GM10266 (cell line): ENCODE measurements around the gene PACS2.

Experiments used
- DNase-seq: peaks from one replicate; pipeline ENCODE4 v3.0.0; 2012; ENCODE audit errors: extremely low spot score
- TF ChIP-seq, protein P1 (sequence below): IDR thresholded peaks from 2 replicates; pipeline ENCODE4 v1.5.1; 2012; ENCODE audit warnings: mild to moderate bottlenecking, low read depth; ENCODE audit not compliant: control insufficient read depth, insufficient read depth; ENCODE audit errors: missing control alignments

Gene PACS2

DNA sequence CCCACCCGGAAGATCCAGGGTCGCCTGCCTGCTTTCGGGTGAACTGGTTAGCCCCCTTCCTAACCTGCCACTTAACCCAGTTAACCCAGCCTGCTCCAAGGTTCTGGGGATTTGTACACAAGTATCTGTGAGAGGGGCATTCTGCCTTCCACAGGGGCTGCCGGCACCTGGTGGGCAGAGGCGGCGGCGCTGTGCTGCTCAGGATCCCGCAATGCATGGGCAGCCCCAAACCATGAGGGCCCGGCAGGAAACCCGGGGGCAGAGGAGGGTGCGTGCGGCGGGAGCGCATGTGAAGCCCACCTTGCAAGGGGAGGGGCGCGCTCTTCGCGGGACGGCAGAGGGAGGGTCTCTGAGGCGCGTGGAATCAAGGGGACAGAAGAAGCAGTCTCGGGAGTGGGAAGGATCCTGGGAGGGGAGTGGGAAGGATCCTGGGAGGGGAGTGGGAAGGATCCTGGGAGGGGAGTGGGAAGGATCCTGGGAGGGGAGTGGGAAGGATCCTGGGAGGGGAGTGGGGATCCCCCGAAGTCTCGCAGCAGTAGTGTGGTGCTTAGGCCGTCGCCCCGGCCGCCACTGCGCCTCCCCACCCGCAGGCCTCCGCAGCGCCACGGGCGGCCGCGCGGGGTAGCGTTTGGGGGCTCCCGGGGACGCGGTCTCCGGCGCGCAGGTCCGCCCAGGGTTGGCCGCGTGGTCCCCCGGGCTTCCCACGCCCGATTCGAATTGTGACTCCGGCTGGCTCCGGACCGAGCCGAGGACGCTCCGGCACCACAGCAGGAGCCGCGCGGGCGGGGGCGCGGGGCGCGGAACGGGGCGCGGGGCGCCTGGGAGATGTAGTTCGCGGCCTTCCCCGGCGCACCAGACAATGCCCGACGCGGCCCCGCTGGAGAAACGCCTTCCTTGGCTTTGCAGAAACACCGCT is 100.2 kb downstream of the PACS2 start:
- peak; percentile 92 for DNase-seq
- TF ChIP-seq, protein P1, sequence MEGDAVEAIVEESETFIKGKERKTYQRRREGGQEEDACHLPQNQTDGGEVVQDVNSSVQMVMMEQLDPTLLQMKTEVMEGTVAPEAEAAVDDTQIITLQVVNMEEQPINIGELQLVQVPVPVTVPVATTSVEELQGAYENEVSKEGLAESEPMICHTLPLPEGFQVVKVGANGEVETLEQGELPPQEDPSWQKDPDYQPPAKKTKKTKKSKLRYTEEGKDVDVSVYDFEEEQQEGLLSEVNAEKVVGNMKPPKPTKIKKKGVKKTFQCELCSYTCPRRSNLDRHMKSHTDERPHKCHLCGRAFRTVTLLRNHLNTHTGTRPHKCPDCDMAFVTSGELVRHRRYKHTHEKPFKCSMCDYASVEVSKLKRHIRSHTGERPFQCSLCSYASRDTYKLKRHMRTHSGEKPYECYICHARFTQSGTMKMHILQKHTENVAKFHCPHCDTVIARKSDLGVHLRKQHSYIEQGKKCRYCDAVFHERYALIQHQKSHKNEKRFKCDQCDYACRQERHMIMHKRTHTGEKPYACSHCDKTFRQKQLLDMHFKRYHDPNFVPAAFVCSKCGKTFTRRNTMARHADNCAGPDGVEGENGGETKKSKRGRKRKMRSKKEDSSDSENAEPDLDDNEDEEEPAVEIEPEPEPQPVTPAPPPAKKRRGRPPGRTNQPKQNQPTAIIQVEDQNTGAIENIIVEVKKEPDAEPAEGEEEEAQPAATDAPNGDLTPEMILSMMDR, result peak; percentile 71

DNA sequence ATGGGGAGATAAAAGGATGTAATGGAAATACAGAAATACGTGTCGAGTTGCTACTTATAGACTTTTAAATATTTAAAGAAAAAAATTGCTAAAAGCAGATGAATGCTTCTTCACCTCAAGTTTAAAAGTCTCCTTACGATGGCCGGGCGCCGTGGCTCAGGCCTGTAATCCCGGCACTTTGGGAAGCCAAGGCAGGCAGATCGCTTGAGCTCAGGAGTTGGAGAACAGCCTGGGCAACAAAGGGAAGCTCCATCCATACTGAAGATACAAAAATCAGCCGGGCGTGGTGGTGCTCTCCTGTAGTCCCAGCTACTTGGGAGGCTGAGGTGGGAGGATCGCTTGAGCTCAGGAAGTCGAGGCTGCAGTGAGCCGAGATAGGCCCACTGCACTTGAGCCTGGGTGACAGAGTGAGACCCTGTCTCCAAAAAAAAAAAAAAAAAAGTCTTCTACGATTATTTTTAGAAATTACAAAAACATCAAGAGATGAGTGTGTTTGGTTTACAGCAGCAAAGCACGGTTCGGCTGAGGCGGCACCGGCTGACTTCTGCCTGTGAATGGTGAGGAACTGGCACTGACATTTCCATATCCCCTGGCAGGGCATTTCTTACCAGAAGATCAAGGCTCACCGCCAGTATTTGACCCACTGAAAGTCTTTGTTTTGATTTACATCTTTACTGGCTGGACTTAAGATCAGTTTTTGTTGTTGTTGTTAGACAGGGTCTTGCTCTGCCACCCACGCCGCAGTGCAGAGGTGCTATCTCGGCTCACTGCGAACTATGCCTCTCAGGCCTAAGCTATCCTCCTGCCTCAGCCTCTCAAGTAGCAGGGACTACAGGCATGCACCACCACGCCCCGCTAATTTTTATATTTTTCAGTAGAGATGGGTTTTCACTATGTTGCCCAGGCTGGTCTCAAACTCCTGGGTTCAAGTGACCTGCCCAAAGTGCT is 101.2 kb downstream of the PACS2 start:
- TF ChIP-seq, protein P1, result no peak
- no peak for DNase-seq

DNA sequence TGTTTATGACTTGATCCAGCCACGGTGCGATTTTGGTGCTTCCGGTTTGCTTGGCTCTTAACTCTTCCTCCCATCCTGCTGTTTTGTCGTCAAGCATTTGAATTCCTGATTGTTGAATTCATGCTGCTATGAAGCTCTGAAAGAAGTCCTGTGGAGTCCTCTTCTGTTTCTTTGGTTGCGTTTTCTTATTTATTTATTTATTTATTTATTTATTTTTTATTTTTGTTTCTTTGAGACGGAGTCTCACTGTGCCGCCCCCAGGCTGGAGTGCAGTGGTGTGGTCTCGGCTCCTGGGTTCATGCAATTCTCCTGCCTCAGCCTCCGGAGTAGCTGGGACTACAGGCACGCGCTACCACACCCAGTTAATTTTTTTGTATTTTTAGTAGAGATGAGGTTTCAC is 102.1 kb downstream of the PACS2 start:
- TF ChIP-seq, protein P1, result no peak
- no peak for DNase-seq

DNA sequence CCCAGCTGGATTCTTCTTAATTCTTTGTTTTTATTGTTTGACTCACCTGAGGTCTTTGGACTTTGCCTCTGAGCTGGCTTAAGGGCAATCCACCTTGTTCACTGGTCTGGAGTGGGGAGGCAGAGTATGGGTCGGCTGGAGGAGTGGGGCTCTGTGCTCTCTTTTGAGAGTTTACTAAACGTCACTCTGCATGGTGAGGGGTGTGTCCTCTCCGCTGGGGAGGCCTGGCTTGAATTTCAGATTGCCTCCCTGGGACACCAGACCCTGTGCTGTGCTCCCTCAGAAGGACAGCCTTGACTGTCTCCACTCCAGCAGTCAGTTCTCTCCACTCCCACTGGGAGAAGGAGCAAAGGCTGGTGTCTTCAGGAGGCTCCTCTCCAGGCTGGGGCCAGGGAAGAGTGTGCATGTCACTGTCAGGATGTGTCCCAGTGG is 103.2 kb downstream of the PACS2 start:
- TF ChIP-seq, protein P1, result no peak
- no peak for DNase-seq

DNA sequence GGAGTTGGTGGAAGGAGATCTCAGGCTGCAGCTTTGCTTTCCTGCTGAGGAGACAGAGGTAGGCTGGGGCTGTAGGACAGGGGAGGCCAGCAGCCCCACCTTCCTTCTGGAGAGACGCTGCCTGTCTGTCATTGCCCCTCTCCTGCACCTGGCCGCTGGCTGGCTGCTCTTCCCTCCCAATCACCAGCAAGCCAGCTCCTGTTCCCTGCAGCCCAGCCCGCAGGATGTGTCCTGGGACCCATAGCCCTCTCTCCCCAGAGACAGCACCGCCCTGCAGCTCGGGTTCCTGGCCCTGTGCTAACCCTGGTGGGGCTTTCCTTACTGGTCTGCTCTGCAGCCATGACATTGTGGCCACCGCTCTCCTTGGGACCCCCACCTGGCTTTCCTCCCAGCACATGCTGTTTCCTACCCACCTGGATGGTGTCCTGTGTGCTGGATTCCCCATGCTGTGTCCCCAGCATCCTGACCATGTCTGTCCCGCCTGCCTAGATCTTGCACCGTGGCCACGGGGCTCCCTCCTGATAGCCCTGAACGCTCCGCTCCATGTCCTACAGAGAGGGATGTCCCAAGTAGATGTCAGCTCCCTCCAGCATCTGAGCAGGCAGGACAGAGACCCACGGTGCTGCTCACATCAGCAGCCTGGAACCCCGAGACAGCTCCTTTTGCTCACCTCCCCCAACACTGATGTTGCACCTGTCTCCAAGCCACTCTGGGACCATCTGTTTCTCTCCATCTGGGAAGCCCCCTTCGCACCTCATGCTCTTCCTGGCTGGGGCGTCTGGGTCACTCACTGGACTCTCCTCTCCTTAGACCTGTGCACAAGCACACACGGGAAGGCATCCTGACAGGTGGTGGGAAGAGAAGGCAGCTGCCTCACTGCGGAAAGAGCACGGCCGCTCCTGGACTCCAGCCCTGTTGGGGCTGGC is 104.0 kb downstream of the PACS2 start:
- no peak for DNase-seq
- TF ChIP-seq, protein P1, result no peak

DNA sequence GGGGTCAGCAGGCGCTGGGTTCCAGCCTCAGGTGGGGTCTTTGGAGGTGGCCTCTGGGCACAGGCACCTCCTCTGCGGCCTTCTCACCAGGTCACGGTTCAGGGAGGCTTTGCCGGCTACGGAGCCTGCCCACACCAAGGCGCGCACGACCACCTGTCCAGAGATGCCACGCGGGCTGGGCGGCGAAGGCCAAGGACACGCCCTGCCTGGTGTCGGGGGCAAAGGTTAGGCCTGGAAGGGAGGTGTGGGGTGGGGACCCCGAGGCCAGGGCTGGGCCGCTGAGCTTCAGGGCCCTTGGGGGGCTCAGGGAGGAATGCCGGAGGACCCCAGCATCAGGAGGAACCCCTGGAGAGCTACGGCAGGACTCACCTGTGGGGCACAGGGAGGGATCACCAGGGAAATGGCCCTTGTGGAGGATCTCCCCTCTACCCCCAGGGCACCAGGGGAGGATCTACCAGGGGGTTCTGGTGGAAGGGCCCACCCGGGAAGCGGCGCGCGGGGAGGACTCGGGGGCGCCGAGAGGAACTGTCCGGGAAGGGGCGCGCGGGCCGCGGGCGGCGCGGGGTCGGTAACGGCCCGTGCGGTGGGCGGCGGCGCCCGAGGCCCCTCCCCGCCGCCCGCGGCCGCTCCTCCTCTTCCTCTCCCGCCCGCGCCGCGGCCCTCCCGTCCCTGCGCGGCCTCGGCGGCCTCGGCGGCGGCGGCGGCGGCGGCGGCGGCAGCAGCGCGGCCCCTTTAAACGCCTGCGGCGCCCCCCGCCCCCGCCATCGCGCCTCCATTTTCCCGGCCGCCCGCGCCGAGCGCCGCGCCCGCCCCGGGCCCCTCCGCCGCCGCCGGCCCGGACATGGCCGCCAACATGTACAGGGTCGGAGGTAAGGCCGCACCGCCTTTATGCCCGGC is 104.9 kb downstream of the PACS2 start, which contains the start of gene MTA1:
Gene MTA1 (plus strand): TSS at position 633 of the 897 bp plus-strand sequence. CDS start 209 bp downstream, at position 842.
- peak; percentile 95 for DNase-seq
- TF ChIP-seq, protein P1, result no peak
